IPS-15b (cell line): ENCODE data around the gene DISP3.

Experiments used
- H3K27me3 ChIP-seq: one replicate; pipeline ENCODE4 v1.6.1; 2013; ENCODE audit warnings: low read length; ENCODE audit not compliant: control insufficient read depth, insufficient read depth
- H3K36me3 ChIP-seq: one replicate; pipeline ENCODE4 v1.6.1; 2013; ENCODE audit warnings: low read length; ENCODE audit not compliant: control insufficient read depth, insufficient read depth
- H3K4me1 ChIP-seq: one replicate; pipeline ENCODE4 v1.6.1; 2013; ENCODE audit warnings: mild to moderate bottlenecking, low read length; ENCODE audit not compliant: control insufficient read depth, insufficient read depth
- H3K4me3 ChIP-seq: one replicate; pipeline ENCODE4 v1.5.1; 2013; ENCODE audit warnings: low read depth, low read length
- H3K9ac ChIP-seq: one replicate; pipeline ENCODE4 v1.6.1; 2013; ENCODE audit warnings: low read depth, mild to moderate bottlenecking, low read length
- H3K9me3 ChIP-seq: one replicate; pipeline ENCODE4 v1.6.1; 2013; ENCODE audit warnings: mild to moderate bottlenecking, low read length; ENCODE audit not compliant: control insufficient read depth, insufficient read depth

The DISP3 gene

GRCh38 chr1:11528611-11529261 is 49.8 kb downstream of the DISP3 start:
- H3K4me1 ChIP-seq: no peaks in the 10 kb centered on the region
- H3K4me3 ChIP-seq: no peak overlapping the region
- no peak overlapping the region for H3K9ac ChIP-seq
- H3K27me3 ChIP-seq: no peaks in the 10 kb centered on the region
- H3K36me3 ChIP-seq: peaks cover 5% of the 10 kb centered on the region
- H3K9me3 ChIP-seq: no peaks in the 10 kb centered on the region

- Histone ChIP-seq H3K36me3 (peaks cover 5% of the 10 kb centered on the region), H3K9ac (no peak overlapping the region), H3K4me1 (no peaks in the 10 kb centered on the region), H3K9me3 (no peaks in the 10 kb centered on the region), H3K4me3 (no peak overlapping the region), H3K27me3 (no peaks in the 10 kb centered on the region)
Observed at GRCh38 chr1:11529330-11529729, 50.4 kb downstream of the DISP3 start.

DNA sequence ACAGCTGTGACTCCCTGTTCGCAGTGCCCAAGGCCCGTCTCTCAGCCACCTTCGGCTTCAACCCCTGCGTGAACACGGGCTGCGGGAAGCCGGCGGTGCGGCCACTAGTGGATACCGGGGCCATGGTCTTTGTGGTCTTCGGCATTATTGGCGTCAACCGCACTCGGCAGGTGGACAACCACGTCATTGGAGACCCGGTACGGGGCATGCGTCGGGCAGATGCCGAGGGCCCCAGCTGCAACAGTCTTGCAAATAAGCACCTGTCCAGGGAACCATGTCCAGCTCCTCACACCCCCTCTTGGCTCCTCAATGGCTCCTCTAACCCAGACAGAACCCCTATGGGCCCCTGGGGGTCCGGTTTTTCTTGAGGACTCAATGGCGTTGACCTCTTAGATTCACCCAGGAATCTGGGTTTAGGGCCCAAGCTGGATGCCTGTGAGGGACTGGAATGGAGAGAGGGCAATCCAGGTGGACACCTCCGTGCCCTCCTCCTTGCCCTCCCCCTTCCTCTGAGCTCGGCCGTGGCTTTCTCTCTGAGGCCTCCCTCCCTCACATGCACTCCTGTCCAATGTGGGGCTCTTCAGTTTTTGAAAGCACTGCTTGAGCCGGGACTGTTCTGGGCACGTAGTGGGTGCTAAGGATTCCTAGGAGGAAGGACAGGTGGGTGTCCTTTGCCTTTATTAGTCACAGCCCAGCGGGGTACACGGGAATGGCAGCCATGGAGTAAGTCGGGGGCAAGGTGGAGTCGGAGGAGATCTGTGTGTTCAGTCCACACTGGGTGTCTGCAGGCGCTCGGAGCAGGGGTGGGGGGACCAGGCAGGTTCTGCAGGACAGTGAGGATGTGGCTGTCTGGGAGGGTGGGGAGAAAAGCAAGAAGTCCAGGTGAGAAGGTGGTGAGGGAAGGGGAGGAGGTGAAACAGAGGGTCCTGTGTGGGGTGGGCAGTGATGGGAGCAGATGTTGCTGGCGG is 51.1 kb downstream of the DISP3 start:
- Histone ChIP-seq H3K9me3 (no peaks in the 10 kb centered on the region), H3K9ac (no peak overlapping the region), H3K4me3 (no peak overlapping the region), H3K36me3 (peaks cover 8% of the 10 kb centered on the region), H3K27me3 (no peaks in the 10 kb centered on the region), H3K4me1 (no peaks in the 10 kb centered on the region)

- Histone ChIP-seq H3K4me3 (no peak overlapping the region), H3K9ac (no peak overlapping the region), H3K27me3 (no peaks in the 10 kb centered on the region), H3K4me1 (no peaks in the 10 kb centered on the region), H3K36me3 (peaks cover 8% of the 10 kb centered on the region), H3K9me3 (no peaks in the 10 kb centered on the region)
Observed at GRCh38 chr1:11530731-11531311, 51.9 kb downstream of the DISP3 start.

GRCh38 chr1:11531314-11531870 is 52.4 kb downstream of the DISP3 start:
- no peaks in the 10 kb centered on the region for H3K9me3 ChIP-seq
- H3K36me3 ChIP-seq: peaks cover 8% of the 10 kb centered on the region
- H3K9ac ChIP-seq: no peak overlapping the region
- H3K27me3 ChIP-seq: no peaks in the 10 kb centered on the region
- H3K4me3 ChIP-seq: no peak overlapping the region
- no peaks in the 10 kb centered on the region for H3K4me1 ChIP-seq

DNA sequence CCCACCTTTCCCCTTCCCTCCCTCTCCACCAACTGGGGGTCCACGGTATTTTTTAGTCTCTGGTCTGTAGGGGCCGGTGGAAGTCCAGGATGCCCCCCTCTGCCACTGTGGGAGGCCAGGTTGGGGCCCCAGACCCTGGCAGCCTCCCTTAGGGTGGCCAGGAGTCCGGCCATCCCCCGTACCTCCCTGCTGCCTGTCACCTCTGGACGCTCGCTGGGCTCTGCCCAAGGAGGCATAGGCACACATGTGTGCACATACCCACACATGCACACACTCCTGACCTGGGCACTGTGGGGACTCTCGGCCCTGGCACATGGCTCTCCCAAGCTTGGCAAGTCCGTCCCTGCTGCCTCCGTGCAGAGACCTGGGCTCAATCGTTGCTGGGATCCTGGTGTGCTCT is 53.0 kb downstream of the DISP3 start:
- Histone ChIP-seq H3K4me3 (no peak overlapping the region), H3K9me3 (no peaks in the 10 kb centered on the region), H3K27me3 (no peaks in the 10 kb centered on the region), H3K4me1 (no peaks in the 10 kb centered on the region), H3K36me3 (peaks cover 8% of the 10 kb centered on the region), H3K9ac (no peak overlapping the region)

DNA sequence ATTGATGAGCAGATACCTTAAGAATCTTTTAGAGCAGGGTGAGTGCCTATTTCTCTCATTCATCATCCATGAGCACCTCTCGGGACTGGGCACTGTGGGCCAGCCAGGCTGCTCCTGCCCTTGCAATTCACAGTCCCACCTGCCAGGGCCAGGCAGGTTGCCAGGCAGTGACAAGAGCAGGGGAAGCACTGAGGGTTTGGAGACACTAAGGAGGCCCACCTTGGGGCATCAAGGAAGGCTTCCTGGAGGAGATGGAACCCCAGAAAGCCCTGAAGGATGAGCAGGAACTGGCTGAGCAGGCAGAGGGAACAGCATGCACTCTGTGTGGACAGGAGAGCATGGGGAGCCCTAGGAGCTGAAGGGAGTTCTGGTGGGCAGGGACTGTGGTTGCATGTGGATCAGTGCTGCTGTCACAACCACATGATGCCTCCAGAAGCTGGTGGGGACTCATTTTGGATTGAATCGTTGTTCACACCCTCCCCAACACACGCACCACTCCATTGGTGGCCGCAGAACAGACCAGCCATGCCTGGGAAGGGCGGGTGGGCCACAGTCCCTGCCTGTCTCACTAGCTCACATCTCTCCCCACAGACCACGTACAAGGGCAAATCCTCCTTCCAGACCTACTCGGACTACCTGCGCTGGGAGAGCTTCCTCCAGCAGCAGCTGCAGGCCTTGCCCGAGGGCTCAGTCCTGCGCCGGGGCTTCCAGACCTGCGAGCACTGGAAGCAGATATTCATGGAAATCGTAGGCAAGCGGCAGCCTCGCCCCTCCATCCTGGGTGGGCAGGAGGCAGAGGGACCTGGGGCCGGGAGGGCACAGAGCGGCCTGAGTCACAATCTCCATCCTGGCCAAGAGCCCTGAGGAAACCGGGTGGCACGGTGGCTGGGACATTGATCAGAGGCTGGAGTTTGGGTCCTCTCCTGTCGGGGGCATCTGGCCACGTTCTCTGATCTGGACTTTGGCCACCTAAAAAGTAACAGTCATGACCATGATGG is 55.1 kb downstream of the DISP3 start:
- no peaks in the 10 kb centered on the region for H3K4me1 ChIP-seq
- no peak overlapping the region for H3K9ac ChIP-seq
- H3K9me3 ChIP-seq: no peaks in the 10 kb centered on the region
- H3K27me3 ChIP-seq: no peaks in the 10 kb centered on the region
- peaks cover 5% of the 10 kb centered on the region for H3K36me3 ChIP-seq
- H3K4me3 ChIP-seq: no peak overlapping the region

DNA sequence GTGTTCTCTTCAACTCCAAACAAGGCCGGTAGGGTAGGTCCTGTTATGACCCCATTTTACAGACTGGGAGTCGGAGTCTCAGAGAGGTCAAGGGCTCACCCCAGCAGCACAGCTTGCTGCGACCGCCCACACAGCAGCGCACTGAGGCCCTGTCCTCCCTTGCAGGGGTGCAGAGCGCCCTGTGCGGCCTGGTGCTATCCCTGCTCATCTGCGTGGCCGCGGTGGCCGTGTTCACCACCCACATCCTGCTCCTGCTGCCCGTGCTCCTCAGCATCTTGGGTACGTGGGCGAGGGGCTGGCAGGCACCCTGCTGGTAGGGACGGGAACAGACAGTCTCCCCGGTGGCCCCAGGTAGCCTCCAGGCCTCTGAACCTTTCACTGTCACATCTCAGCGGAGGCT is 55.9 kb downstream of the DISP3 start:
- Histone ChIP-seq H3K36me3 (peaks cover 4% of the 10 kb centered on the region), H3K27me3 (no peaks in the 10 kb centered on the region), H3K9me3 (no peaks in the 10 kb centered on the region), H3K4me3 (no peak overlapping the region), H3K4me1 (no peaks in the 10 kb centered on the region), H3K9ac (no peak overlapping the region)

DNA sequence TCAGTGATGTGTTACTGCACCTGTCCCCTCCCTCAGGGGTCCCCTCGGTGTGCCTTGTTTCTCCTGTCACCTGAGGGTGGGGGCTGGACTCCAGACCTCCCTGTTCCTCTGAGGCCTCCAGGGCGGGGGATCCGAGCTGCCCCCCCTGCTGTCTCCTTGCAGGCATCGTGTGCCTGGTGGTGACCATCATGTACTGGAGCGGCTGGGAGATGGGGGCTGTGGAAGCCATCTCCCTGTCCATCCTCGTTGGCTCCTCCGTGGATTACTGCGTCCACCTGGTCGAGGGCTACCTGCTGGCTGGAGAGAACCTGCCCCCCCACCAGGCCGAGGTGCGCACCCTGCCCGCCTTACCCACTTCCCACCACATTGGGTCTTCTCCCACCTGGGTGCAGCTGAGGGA is 56.4 kb downstream of the DISP3 start:
- H3K4me1 ChIP-seq: no peaks in the 10 kb centered on the region
- H3K9me3 ChIP-seq: no peaks in the 10 kb centered on the region
- H3K27me3 ChIP-seq: no peaks in the 10 kb centered on the region
- H3K36me3 ChIP-seq: peaks cover 4% of the 10 kb centered on the region
- H3K4me3 ChIP-seq: no peak overlapping the region
- H3K9ac ChIP-seq: no peak overlapping the region

- Histone ChIP-seq H3K4me1 (no peaks in the 10 kb centered on the region), H3K9me3 (no peaks in the 10 kb centered on the region), H3K9ac (no peak overlapping the region), H3K36me3 (peaks cover 4% of the 10 kb centered on the region), H3K4me3 (no peak overlapping the region), H3K27me3 (no peaks in the 10 kb centered on the region)
Observed at GRCh38 chr1:11535761-11536572, 57.0 kb downstream of the DISP3 start.
